Neural cell (in vitro differentiated cells): ENCODE measurements around the gene ZNF230. TPM values are rescaled to one million over a fixed set of nuclear protein-coding genes. Genes with fewer than 3 reads are reported as not detected.

ENCODE experiments used
- H2AFZ ChIP-seq: fragments of 200-600, 300-800 bp; sonication (generic), shearing (Covaris generic); 2 replicates; pipeline ENCODE4 v1.6.0; 2014; ENCODE audit warnings: low read depth, mild to moderate bottlenecking, antibody characterized with exemption, low read length, moderate library complexity
- H3F3A ChIP-seq: fragments of 200-600 bp; shearing (Covaris generic); 2 replicates; pipeline ENCODE4 v1.6.1; 2016; ENCODE audit warnings: mild to moderate bottlenecking, moderate library complexity, mixed read lengths, antibody characterized with exemption, low read length; ENCODE audit not compliant: insufficient read depth, poor library complexity, severe bottlenecking
- H3K27ac ChIP-seq: fragments of 200-600, 300-800 bp; sonication (generic), shearing (Covaris generic); 2 replicates; pipeline ENCODE4 v1.5.1; 2014; ENCODE audit warnings: mild to moderate bottlenecking, low read length, moderate library complexity
- H3K27me3 ChIP-seq: fragments of 300-800, 200-600 bp; sonication (generic), shearing (Covaris generic); 2 replicates; pipeline ENCODE4 v1.6.0; 2014; ENCODE audit warnings: mild to moderate bottlenecking, low read depth, low read length, moderate library complexity; ENCODE audit not compliant: insufficient read depth
- H3K36me3 ChIP-seq: fragments of 300-800, 200-600 bp; sonication (generic), shearing (Covaris generic); 2 replicates; pipeline ENCODE4 v1.5.1; 2014; ENCODE audit warnings: mild to moderate bottlenecking, antibody characterized with exemption, low read length, moderate library complexity; ENCODE audit not compliant: insufficient read depth
- H3K4me2 ChIP-seq: fragments of 300-800, 200-600 bp; sonication (generic), shearing (Covaris generic); 2 replicates; pipeline ENCODE4 v1.6.0; 2014; ENCODE audit warnings: mild to moderate bottlenecking, low read length
- H3K4me3 ChIP-seq: fragments of 300-800, 200-600 bp; sonication (generic), shearing (Covaris generic); 2 replicates; pipeline ENCODE4 v1.5.1; 2014; ENCODE audit warnings: mild to moderate bottlenecking, low read length, moderate library complexity
- H3K79me2 ChIP-seq: fragments of 200-600 bp; shearing (Covaris generic); replicated peaks from 2 replicates; pipeline ENCODE4 v1.6.0; 2014; ENCODE audit warnings: mild to moderate bottlenecking, low read length, moderate library complexity; ENCODE audit not compliant: insufficient read depth
- H3K9ac ChIP-seq: fragments of 300-800, 200-600 bp; sonication (generic), shearing (Covaris generic); 2 replicates; pipeline ENCODE4 v1.6.1; 2016; ENCODE audit warnings: mild to moderate bottlenecking, low read length, mixed read lengths
- H3K9me2 ChIP-seq: fragments of 200-600 bp; shearing (Covaris generic); 2 replicates; pipeline ENCODE4 v1.6.1; 2016; ENCODE audit warnings: mild to moderate bottlenecking, low read length, mixed read lengths; ENCODE audit not compliant: insufficient read depth
- H3K9me3 ChIP-seq: fragments of 200-600, 300-800 bp; sonication (generic), shearing (Covaris generic); 2 replicates; pipeline ENCODE4 v1.6.1; 2016; ENCODE audit warnings: mild to moderate bottlenecking, mixed run types, low read length, moderate library complexity, mixed read lengths
- H4K20me1 ChIP-seq: fragments of 200-600 bp; shearing (Covaris generic); 2 replicates; pipeline ENCODE4 v1.6.1; 2016; ENCODE audit warnings: mild to moderate bottlenecking, mixed run types; ENCODE audit not compliant: insufficient read depth
- CTCF ChIP-seq: fragments of 450-650 bp; IDR thresholded peaks from 2 replicates; pipeline ENCODE4 v1.5.1; 2014; ENCODE audit warnings: antibody characterized with exemption, mild to moderate bottlenecking, moderate library complexity; ENCODE audit not compliant: poor library complexity, severe bottlenecking
- EP300 ChIP-seq: fragments of 450-650 bp; conservative IDR thresholded peaks from 2 replicates; pipeline ENCODE4 v1.6.1; 2014; ENCODE audit warnings: antibody characterized with exemption, mild to moderate bottlenecking, moderate library complexity; ENCODE audit not compliant: poor library complexity, severe bottlenecking
- MXI1 ChIP-seq: fragments of 450-650 bp; conservative IDR thresholded peaks from 2 replicates; pipeline ENCODE4 v1.6.1; 2014; ENCODE audit warnings: antibody characterized with exemption, mild to moderate bottlenecking; ENCODE audit not compliant: poor library complexity, severe bottlenecking
- POLR2AphosphoS5 ChIP-seq: IDR thresholded peaks from 2 replicates; pipeline ENCODE4 v1.6.1; 2012
- RAD21 ChIP-seq: fragments of 450-650 bp; conservative IDR thresholded peaks from 2 replicates; pipeline ENCODE4 v1.6.1; 2014; ENCODE audit warnings: antibody characterized with exemption, mild to moderate bottlenecking, moderate library complexity
- REST ChIP-seq: IDR thresholded peaks from 2 replicates; pipeline ENCODE4 v1.6.1; 2012; ENCODE audit warnings: borderline replicate concordance
- SMC3 ChIP-seq: fragments of 450-650 bp; conservative IDR thresholded peaks from 2 replicates; pipeline ENCODE4 v1.6.1; 2014; ENCODE audit warnings: antibody characterized with exemption, mild to moderate bottlenecking, moderate library complexity; ENCODE audit not compliant: poor library complexity
- TAF1 ChIP-seq: IDR thresholded peaks from 2 replicates; pipeline ENCODE4 v1.6.1; 2012; ENCODE audit warnings: low read depth
- polyA minus RNA-seq: library from RNA; depleted of rRNA, polyadenylated mRNA; stranded (reverse); fragments of >200 nt; gene quantifications from 2 replicates; pipeline ENCODE4 v1.2.3, GENCODE V29; 2014
- polyA plus RNA-seq: library from polyadenylated mRNA; depleted of rRNA; stranded (reverse); fragments of >200 nt; gene quantifications from 2 replicates; pipeline ENCODE4 v1.2.3, GENCODE V29; 2014

The ZNF230 gene
- polyA plus RNA-seq (6.7 and 8.4 TPM in 2 replicates), polyA minus RNA-seq (11.0 and 12.6 TPM in 2 replicates)

- Histone ChIP-seq H3K36me3 (peaks cover 7% of the 10 kb centered on the region), H3F3A (no peaks in the 10 kb centered on the region), H4K20me1 (no peaks in the 10 kb centered on the region), H3K9me2 (no peaks in the 10 kb centered on the region), H3K27ac (peak within 1 kb of the TSS; percentile 2), H3K4me2 (peak within 1 kb of the TSS; percentile 69), H2AFZ (peak within 1 kb of the TSS; percentile 65), H3K9ac (peak within 1 kb of the TSS; percentile 62), H3K9me3 (no peaks in the 10 kb centered on the region), H3K27me3 (no peaks in the 10 kb centered on the region), H3K4me3 (peak within 1 kb of the TSS; percentile 77), H3K79me2 (peaks cover 8% of the 10 kb centered on the region)
- no peak for TF ChIP-seq SMC3
- no peak for TF ChIP-seq REST
- peak; percentile 37 for TF ChIP-seq RAD21
- peak; percentile 2 for TF ChIP-seq CTCF
- peak; percentile 57 for TF ChIP-seq POLR2AphosphoS5
- peak; percentile 76 for TF ChIP-seq MXI1
- no peak for TF ChIP-seq TAF1
These were observed at the start of gene ZNF230 for GRCh38 chr19:44002566-44003460. ZNF230 (plus strand) TSS chr19:44002957; CDS start chr19:44007079, 4,122 bp downstream.

GRCh38 chr19:43956827-43957226 is 45.9 kb upstream of the ZNF230 start:
- H3K9me3 ChIP-seq, result peaks cover 11% of the 10 kb centered on the region
- no peak overlapping the region for H3K4me3 ChIP-seq
- no peaks in the 10 kb centered on the region for H4K20me1 ChIP-seq
- H3F3A ChIP-seq, result no peaks in the 10 kb centered on the region
- H3K9me2 ChIP-seq, result no peaks in the 10 kb centered on the region
- no peak overlapping the region for H3K9ac ChIP-seq
- H2AFZ ChIP-seq, result no peak overlapping the region
- no peaks in the 10 kb centered on the region for H3K27me3 ChIP-seq
- peaks cover 8% of the 10 kb centered on the region for H3K79me2 ChIP-seq
- no peaks in the 10 kb centered on the region for H3K36me3 ChIP-seq
- H3K4me2 ChIP-seq, result no peak overlapping the region
- TF ChIP-seq EP300 (no peak), SMC3 (no peak), TAF1 (no peak)
- H3K27ac ChIP-seq, result no peak overlapping the region
